Liver (tissue), 9 donors: Measurements from ENCODE around the gene SYT17. TPM values are rescaled to one million over a fixed set of nuclear protein-coding genes. Genes with fewer than 3 reads are reported as not detected.

ENCODE experiments used
- DNase-seq: peaks from one replicate; pipeline ENCODE4 v3.0.0-alpha.2; 2017; ENCODE audit warnings: low spot score
- H3K27ac ChIP-seq, 2 donors: one replicate each; pipeline ENCODE4 v1.7.0; 2013; ENCODE audit warnings: inconsistent platforms in 2 of 2, low read length in 2 of 2, control low read depth in 1 of 2, low read depth in 1 of 2, mild to moderate bottlenecking in 1 of 2
- H3K27me3 ChIP-seq, 4 donors: one replicate each; pipeline versions ENCODE4 v1.6.1 to v1.7.0; 2013; ENCODE audit warnings: low read length in 3 of 4, inconsistent platforms in 1 of 4, mild to moderate bottlenecking in 1 of 4, moderate library complexity in 1 of 4; ENCODE audit not compliant: control insufficient read depth in 4 of 4, insufficient read depth in 4 of 4
- H3K36me3 ChIP-seq, 4 donors: one replicate each; pipeline versions ENCODE4 v1.6.1 to v1.7.0; 2013; ENCODE audit warnings: low read length in 3 of 4, mild to moderate bottlenecking in 3 of 4, low read depth in 1 of 4, moderate library complexity in 1 of 4; ENCODE audit not compliant: control insufficient read depth in 4 of 4, insufficient read depth in 3 of 4
- H3K4me1 ChIP-seq, 4 donors: one replicate each; pipeline versions ENCODE4 v1.6.1 to v1.7.0; 2013; ENCODE audit warnings: low read length in 3 of 4, mild to moderate bottlenecking in 3 of 4, moderate library complexity in 1 of 4; ENCODE audit not compliant: control insufficient read depth in 4 of 4, insufficient read depth in 4 of 4
- H3K4me3 ChIP-seq, 3 donors: one replicate each; pipeline versions ENCODE4 v1.6.1 to v1.7.0; 2013; ENCODE audit warnings: low read length in 3 of 3, control low read depth in 1 of 3, low read depth in 1 of 3, mild to moderate bottlenecking in 1 of 3
- H3K9ac ChIP-seq, 2 donors: one replicate each; pipeline ENCODE4 v1.7.0; 2013; ENCODE audit warnings: low read length in 2 of 2, mild to moderate bottlenecking in 2 of 2, moderate library complexity in 2 of 2, control low read depth in 1 of 2, low read depth in 1 of 2
- H3K9me3 ChIP-seq, 4 donors: one replicate each; pipeline versions ENCODE4 v1.6.1 to v1.7.0; 2013; ENCODE audit warnings: low read length in 3 of 4; ENCODE audit not compliant: control insufficient read depth in 4 of 4
- FOXA1 ChIP-seq: IDR thresholded peaks from 2 replicates; pipeline ENCODE4 v1.6.1; 2016; ENCODE audit warnings: antibody characterized with exemption
- FOXA2 ChIP-seq: IDR thresholded peaks from 2 replicates; pipeline ENCODE4 v1.6.1; 2016; ENCODE audit warnings: antibody characterized with exemption
- GABPA ChIP-seq, 2 donors: IDR thresholded peaks in 1 of 2; conservative IDR thresholded peaks in 1 of 2; 2 replicates each; pipeline ENCODE4 v1.6.1; 2016; ENCODE audit warnings: antibody characterized with exemption in 2 of 2, mild to moderate bottlenecking in 1 of 2, moderate library complexity in 1 of 2
- HNF4A ChIP-seq, 2 donors: conservative IDR thresholded peaks; 2 replicates each; pipeline ENCODE4 v1.6.1; 2016; ENCODE audit warnings: antibody characterized with exemption in 2 of 2, mild to moderate bottlenecking in 2 of 2
- JUND ChIP-seq, 2 donors: IDR thresholded peaks; 2 replicates each; pipeline ENCODE4 v1.6.1; 2016; ENCODE audit warnings: antibody characterized with exemption in 2 of 2
- NR2F2 ChIP-seq: IDR thresholded peaks from 2 replicates; pipeline ENCODE4 v1.6.1; 2016; ENCODE audit warnings: antibody characterized with exemption
- RXRA ChIP-seq, 2 donors: IDR thresholded peaks; 2 replicates each; pipeline ENCODE4 v1.6.1; 2017 to 2018; ENCODE audit warnings: antibody characterized with exemption in 2 of 2, mild to moderate bottlenecking in 1 of 2
- SP1 ChIP-seq: IDR thresholded peaks from 2 replicates; pipeline ENCODE4 v1.6.1; 2018; ENCODE audit warnings: antibody characterized with exemption, mild to moderate bottlenecking
- YY1 ChIP-seq: IDR thresholded peaks from 2 replicates; pipeline ENCODE4 v1.6.1; 2016; ENCODE audit warnings: antibody characterized with exemption, mild to moderate bottlenecking
- WGBS: extraction: QIAGEN DNeasy Blood & Tissue Kit; methylation state at CpG from one replicate; pipeline ENCODE4 v1.1.7; 2013; 5-methylcytosine and 5-hydroxymethylcytosine counted together
- polyA plus RNA-seq, 2 donors: library from polyadenylated mRNA; stranded (reverse) in 1 of 2; unstranded in 1 of 2; fragments of 200-250 nt in 1 of 2; fragments of >200 nt in 1 of 2; fragmentation: Nextera tagmentation in 1 of 2; extraction: Ambion mirVana in 1 of 2; gene quantifications; one replicate each; pipeline versions ENCODE4 v1.2.1 to v1.2.3, GENCODE V29; 2013 to 2015
- total RNA-seq, 2 donors: library from RNA; depleted of rRNA; stranded (reverse); fragments of >200 nt; gene quantifications; one replicate each; pipeline ENCODE4 v1.2.3, GENCODE V29; 2014
- TF ChIP-seq, protein P1 (sequence below): fragments of 150-350 bp; IDR thresholded peaks from 2 replicates; pipeline ENCODE4 v1.5.1; 2017; ENCODE audit warnings: improper control_type of control experiment, low read depth, low read length; ENCODE audit not compliant: missing input control
- TF ChIP-seq, protein P2 (sequence below): IDR thresholded peaks from 2 replicates; pipeline ENCODE4 v1.6.1; 2016; ENCODE audit warnings: antibody characterized with exemption
- TF ChIP-seq, protein P3 (sequence below): IDR thresholded peaks from 2 replicates; pipeline ENCODE4 v1.6.1; 2016; ENCODE audit warnings: antibody characterized with exemption
- TF ChIP-seq, protein P4 (sequence below): IDR thresholded peaks from 2 replicates; pipeline ENCODE4 v1.6.1; 2016; ENCODE audit warnings: antibody characterized with exemption
- TF ChIP-seq, protein P5 (sequence below): IDR thresholded peaks from 2 replicates; pipeline ENCODE4 v1.6.1; 2016; ENCODE audit warnings: antibody characterized with exemption, mild to moderate bottlenecking
- donor health status: healthy.
- donor health status: healthy.
- donor health status: healthy.
- donor health status: healthy.
- donor health status: healthy.

Gene SYT17
- total and polyA plus RNA-seq, 4 donors, result 2.5 to 7.7 (median 5.5) TPM

DNA sequence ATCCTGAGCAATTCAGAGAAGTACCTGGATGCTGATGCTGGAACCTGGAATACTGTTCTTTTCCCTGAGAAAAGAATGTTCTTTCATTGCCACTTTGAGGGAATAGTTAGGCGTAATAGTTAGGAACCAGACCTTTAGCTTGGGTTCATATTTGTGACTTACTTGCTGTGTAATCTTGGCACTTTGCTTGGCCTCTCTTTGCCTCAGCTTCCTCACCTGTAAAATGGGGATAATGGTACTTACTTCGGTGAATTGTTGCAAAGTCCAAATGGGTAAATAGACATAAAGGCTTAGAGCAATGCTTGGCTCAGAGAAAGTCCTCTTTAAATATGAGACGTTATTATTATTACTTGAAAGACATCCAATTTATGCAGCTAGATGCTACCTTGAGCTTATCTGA lies 62.5 kb downstream of the SYT17 start:
- H3K36me3 ChIP-seq, result peaks cover 1 to 53% (median 18%) of the 10 kb centered on the region in 4 donors
- TF ChIP-seq JUND (IDR thresholded peaks at IDR 0.05) (no peak), SP1 (no peak), YY1 (no peak), FOXA2 (no peak), RXRA (IDR thresholded peaks at IDR 0.05) (no peak), GABPA (IDR thresholded peaks at IDR 0.05 in 1 of 2, conservative IDR thresholded peaks at IDR 0.05 in 1 of 2) (no peak)
- TF ChIP-seq, protein P1, sequence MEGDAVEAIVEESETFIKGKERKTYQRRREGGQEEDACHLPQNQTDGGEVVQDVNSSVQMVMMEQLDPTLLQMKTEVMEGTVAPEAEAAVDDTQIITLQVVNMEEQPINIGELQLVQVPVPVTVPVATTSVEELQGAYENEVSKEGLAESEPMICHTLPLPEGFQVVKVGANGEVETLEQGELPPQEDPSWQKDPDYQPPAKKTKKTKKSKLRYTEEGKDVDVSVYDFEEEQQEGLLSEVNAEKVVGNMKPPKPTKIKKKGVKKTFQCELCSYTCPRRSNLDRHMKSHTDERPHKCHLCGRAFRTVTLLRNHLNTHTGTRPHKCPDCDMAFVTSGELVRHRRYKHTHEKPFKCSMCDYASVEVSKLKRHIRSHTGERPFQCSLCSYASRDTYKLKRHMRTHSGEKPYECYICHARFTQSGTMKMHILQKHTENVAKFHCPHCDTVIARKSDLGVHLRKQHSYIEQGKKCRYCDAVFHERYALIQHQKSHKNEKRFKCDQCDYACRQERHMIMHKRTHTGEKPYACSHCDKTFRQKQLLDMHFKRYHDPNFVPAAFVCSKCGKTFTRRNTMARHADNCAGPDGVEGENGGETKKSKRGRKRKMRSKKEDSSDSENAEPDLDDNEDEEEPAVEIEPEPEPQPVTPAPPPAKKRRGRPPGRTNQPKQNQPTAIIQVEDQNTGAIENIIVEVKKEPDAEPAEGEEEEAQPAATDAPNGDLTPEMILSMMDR, result no peak
- TF ChIP-seq, protein P2, sequence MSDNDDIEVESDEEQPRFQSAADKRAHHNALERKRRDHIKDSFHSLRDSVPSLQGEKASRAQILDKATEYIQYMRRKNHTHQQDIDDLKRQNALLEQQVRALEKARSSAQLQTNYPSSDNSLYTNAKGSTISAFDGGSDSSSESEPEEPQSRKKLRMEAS, result no peak
- no peak overlapping the region for H3K4me3 ChIP-seq
- no peaks in the 10 kb centered on the region for H3K27me3 ChIP-seq
- no peaks in the 10 kb centered on the region for H3K4me1 ChIP-seq
- no peak overlapping the region for H3K27ac ChIP-seq
- no peak for DNase-seq
- H3K9ac ChIP-seq, result no peak overlapping the region
- peaks cover 0 to 6% (median 3%) of the 10 kb centered on the region in 4 donors for H3K9me3 ChIP-seq
- 94% methylated on average over 3 of the region's 3 CpGs for WGBS

DNA sequence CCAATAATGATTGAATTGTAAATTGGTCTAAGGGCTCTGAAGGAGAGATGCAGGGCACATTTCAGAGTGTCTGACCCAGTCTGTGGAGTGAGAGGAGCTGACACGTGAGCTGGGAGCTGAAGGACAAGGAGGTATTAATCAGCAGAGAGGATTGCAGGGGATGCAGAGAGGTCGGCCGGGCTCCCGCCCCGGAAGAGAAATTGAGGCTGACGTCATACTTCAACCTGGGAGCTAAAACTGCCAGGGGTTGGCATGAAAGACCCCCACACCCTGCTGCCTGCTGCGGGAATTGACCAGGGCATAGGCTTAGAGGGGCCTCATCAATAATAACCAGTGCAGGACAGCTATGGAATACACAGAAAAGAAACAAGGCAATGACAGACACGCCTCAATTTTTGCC lies 63.8 kb downstream of the SYT17 start:
- 89% methylated on average over 8 of the region's 8 CpGs for WGBS
- Histone ChIP-seq H3K9me3 (peaks cover 0 to 6% (median 3%) of the 10 kb centered on the region in 4 donors), H3K4me3 (no peak overlapping the region), H3K27ac (no peak overlapping the region), H3K36me3 (peaks cover 1 to 44% (median 13%) of the 10 kb centered on the region in 4 donors), H3K4me1 (no peaks in the 10 kb centered on the region), H3K27me3 (no peaks in the 10 kb centered on the region), H3K9ac (no peak overlapping the region)
- TF ChIP-seq HNF4A (conservative IDR thresholded peaks at IDR 0.05) (no peak), GABPA (IDR thresholded peaks at IDR 0.05 in 1 of 2, conservative IDR thresholded peaks at IDR 0.05 in 1 of 2) (no peak), SP1 (no peak), JUND (IDR thresholded peaks at IDR 0.05) (no peak)
- TF ChIP-seq, protein P1, result no peak
- TF ChIP-seq, protein P2, result no peak
- no peak for DNase-seq

DNA sequence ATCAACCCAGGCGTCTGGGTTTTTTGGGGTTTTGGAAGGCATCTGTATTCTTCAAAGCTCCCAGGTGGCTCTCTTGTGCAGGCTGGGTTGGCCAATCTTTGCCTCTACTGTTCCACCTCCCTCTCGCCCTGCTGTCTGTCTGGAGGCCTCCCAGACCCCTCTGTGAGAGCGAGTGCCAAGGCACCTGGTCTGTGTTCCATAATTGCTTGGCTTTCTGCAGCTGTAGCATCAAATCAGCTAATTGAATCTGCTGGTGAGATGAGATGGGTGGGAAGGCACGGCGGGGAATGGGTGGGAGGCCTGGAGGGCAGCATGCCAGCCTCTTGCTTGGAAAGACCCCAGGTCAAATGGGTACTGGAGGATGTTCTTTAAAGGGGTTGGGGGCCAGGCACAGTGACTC lies 64.9 kb downstream of the SYT17 start:
- Histone ChIP-seq H3K4me3 (no peak overlapping the region), H3K9me3 (peaks cover 0 to 6% (median 3%) of the 10 kb centered on the region in 4 donors), H3K9ac (no peak overlapping the region), H3K27ac (no peak overlapping the region), H3K27me3 (no peaks in the 10 kb centered on the region), H3K36me3 (peaks cover 1 to 39% (median 13%) of the 10 kb centered on the region in 4 donors), H3K4me1 (no peaks in the 10 kb centered on the region)
- TF ChIP-seq NR2F2 (no peak), JUND (IDR thresholded peaks at IDR 0.05) (no peak), FOXA1 (no peak), FOXA2 (no peak), SP1 (no peak)
- TF ChIP-seq, protein P3, sequence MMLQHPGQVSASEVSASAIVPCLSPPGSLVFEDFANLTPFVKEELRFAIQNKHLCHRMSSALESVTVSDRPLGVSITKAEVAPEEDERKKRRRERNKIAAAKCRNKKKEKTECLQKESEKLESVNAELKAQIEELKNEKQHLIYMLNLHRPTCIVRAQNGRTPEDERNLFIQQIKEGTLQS, result no peak
- TF ChIP-seq, protein P4, sequence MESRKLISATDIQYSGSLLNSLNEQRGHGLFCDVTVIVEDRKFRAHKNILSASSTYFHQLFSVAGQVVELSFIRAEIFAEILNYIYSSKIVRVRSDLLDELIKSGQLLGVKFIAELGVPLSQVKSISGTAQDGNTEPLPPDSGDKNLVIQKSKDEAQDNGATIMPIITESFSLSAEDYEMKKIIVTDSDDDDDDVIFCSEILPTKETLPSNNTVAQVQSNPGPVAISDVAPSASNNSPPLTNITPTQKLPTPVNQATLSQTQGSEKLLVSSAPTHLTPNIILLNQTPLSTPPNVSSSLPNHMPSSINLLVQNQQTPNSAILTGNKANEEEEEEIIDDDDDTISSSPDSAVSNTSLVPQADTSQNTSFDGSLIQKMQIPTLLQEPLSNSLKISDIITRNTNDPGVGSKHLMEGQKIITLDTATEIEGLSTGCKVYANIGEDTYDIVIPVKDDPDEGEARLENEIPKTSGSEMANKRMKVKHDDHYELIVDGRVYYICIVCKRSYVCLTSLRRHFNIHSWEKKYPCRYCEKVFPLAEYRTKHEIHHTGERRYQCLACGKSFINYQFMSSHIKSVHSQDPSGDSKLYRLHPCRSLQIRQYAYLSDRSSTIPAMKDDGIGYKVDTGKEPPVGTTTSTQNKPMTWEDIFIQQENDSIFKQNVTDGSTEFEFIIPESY, result no peak
- TF ChIP-seq, protein P5, sequence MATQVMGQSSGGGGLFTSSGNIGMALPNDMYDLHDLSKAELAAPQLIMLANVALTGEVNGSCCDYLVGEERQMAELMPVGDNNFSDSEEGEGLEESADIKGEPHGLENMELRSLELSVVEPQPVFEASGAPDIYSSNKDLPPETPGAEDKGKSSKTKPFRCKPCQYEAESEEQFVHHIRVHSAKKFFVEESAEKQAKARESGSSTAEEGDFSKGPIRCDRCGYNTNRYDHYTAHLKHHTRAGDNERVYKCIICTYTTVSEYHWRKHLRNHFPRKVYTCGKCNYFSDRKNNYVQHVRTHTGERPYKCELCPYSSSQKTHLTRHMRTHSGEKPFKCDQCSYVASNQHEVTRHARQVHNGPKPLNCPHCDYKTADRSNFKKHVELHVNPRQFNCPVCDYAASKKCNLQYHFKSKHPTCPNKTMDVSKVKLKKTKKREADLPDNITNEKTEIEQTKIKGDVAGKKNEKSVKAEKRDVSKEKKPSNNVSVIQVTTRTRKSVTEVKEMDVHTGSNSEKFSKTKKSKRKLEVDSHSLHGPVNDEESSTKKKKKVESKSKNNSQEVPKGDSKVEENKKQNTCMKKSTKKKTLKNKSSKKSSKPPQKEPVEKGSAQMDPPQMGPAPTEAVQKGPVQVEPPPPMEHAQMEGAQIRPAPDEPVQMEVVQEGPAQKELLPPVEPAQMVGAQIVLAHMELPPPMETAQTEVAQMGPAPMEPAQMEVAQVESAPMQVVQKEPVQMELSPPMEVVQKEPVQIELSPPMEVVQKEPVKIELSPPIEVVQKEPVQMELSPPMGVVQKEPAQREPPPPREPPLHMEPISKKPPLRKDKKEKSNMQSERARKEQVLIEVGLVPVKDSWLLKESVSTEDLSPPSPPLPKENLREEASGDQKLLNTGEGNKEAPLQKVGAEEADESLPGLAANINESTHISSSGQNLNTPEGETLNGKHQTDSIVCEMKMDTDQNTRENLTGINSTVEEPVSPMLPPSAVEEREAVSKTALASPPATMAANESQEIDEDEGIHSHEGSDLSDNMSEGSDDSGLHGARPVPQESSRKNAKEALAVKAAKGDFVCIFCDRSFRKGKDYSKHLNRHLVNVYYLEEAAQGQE, result no peak
- no peak for DNase-seq
- WGBS, result 94% methylated on average over 5 of the region's 5 CpGs
